GM21717 (cell line): ENCODE measurements around the gene MYO1B.

Source experiments
- ATAC-seq: cut with Tn5 transposase; IDR thresholded peaks from one replicate; pipeline ENCODE4 v1.9.1; 2021; ENCODE audit warnings: mild to moderate bottlenecking, moderate library complexity; ENCODE audit not compliant: unreplicated experiment

MYO1B gene

DNA sequence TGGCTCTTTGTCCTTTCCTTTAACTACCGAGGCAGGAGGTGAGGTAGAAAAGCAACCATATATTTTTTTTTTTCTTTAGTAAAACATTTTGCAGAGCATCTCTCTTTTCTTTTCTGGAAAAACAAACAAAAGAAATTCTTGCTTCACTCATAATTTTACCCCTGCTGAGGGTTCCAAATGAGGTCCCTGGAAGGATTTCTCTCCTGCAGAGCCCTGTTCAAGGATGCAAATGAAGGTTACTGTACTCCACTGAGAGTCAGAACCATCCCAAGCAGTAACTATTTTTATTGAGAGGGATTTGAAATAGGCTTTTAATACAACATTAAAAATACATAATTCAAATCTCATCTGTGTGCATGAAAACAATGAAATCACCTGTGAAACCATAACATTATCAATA is 19.5 kb upstream of the MYO1B start:
- no peak for ATAC-seq

DNA sequence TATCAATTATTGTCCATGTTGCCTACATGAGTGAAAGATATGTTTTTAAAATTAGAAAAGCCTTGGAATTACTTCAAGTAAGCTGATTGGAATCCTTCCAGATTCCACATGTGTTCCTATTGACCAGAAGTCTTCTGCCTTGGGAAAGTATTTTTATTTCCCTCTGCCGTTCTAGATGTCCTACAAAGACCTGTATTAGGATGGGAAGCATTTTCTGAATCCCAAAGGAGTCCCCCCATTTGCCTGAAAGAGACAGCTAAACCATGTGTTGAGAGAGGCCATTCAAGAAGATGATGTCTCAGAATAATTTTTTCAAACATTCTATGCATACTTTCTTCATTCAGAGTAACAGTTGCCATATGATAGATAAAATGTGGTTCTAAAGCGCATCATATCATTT is 19.0 kb upstream of the MYO1B start:
- no peak for ATAC-seq

DNA sequence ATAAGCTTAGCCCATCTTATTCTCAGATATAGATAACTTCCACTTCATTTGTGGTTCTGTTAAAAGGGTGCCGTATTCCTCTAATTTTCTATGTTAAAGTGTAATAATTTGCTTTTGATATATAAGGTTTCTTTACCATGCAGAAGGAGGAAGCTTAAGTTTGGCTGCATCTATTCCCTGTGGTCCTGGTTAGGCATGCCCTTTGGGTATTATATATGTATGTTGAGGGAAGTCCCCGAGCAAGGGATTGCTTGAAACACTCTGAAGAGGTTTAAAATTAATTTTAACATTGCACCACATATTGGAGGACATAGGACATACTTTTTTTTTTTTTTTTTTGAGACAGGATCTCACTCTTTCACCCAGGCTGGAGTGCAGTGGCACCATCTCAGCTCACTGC is 16.9 kb upstream of the MYO1B start:
- no peak for ATAC-seq

DNA sequence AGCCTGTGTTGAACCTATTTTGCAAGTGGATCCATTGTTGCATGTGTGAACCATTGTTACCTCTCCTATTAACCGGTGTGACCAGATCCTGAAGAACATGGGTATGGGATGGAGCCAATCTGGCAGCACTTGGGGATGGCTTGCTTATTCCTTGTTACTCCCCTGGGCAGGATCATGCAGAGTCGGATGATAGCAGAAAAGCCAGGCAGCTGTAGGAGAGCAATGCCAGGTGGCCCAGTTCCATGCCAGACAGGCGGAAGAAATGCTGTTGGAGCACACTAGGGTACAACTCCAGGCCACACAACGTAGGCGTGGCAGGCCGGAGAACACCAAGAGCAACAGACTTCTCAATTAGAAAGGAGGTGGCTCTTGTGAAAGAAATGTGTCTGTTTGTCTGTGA is 16.3 kb upstream of the MYO1B start:
- ATAC-seq, result no peak

DNA sequence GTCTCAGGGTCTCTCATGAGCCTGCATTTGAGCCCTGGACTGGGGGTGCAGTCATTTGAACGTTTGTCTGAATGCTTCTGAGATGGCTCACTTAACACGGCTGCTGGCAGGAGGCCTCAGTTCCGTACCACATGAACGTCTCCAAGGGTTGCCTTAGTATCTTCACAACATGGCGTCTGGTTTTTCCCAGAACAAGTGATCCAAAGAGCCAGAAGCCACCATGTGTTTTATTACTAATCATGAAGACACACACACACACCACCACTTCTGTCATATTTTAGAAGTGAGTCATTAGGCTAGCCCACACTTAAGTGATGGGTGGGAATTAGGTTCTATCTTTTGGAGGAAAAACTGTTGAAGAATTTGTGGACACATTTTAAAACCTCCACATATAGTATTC is 15.0 kb upstream of the MYO1B start:
- ATAC-seq, result no peak

DNA sequence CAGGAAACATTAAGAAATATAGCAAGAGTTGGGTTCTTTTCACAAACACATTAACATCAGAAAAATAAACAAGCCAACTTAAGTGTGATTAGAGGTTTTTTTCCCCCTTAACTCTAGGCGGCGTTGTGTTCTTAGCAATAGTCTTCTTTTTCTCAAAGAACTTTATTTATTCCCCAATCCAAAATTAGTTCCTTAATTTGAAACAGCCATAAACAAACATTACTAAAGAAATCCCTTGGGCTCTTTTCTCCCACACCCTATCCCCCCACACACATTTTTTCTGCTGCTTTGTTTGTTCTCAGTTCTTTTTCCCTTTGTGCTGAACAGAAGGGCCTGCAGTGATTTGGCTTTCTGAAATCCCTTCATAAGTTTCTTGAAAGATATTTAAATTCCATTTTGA is 13.2 kb upstream of the MYO1B start:
- no peak for ATAC-seq

DNA sequence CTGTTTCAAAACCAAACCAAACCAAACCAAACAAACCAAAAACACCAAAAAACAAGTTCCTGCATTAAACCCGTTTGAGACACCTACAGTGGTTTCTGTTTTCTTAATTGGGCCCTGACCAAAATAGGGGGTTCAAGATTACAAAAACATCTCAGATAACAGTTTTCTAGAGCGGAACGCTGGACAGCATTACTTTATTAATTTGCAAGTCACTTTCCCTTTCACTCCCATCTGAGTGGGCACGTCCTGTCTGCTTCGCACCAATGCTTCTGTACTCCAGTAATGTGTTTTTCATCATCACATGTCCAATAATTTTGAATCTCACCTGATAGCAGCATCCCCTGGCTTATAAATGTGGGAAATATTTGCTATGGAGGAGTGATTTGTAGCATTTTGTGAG is 11.7 kb upstream of the MYO1B start:
- ATAC-seq, result no peak

DNA sequence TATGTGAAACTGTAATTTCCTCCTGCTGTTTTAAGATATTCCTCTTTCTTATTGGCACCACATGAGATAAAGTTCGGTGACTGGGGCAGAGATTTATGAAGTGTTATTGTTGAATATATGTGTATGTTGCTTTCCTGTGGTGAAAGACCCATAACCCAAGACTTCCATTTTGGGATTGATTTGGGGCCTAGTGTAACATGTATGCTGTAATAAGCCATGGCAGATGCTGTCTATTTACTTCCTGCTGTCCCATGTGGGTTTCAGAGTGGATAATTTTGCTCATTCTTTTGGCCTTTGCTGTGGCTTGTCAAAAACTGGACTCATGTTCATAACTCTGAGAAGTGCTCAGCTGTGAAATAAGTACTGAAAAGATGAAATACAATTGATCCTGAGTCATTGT is 10.8 kb upstream of the MYO1B start:
- no peak for ATAC-seq

DNA sequence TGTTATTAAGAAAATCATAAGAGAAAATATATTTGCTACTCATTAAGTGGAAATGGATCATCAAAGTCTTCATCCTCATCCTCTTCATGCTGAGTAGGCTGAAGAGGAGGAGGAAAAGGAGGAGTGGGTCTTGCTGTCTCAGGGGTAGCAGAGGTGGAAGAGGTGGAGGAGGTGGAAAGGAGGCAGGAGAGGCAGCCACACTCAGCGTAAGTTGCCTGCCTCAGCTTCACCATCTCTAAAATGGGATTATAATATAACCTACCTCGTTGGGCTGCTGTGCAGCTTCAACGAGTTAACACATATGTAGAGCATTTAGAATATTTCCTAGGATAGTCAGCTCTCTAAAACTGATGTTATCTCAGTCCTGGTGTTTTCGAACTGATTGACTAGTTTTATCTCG is 4.3 kb upstream of the MYO1B start:
- ATAC-seq, result no peak

DNA sequence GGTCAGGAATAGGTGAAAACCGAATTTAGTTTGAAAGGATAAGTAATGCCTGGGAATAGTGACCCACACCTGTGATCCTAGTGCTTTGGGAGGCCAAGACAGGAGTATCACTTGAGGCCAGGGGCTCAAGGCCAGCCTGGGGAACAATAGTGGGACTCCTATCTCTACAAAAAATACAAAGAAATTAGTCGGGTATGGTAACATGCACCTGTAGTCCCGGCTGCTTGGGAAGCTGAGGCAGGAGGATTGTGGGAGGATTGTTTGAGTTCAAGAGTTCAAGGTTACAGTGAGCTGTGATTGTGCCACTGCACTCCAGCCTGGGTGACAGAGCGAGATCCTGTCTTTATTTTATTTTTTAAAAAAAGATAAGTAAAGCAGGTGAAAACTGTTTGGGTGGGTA is 3.8 kb upstream of the MYO1B start:
- no peak for ATAC-seq

DNA sequence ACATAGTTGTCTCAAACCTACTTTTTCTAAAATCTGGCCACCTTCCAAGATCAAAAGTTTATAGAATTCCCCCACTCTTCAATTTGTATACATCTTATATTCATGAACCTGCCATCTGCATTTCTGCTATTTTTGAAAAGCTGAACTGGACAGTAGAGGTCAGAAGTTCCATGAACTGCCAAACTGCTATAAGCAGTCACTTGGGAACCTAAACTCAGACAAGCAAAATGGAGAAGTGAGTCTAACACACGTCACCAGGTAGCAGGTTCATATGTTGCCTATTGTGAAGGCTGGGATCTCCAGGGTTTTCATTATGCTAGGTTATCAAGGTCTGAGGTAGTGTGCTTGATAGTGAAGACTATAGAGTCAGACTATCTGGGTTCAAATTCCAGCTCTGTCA is 2.0 kb upstream of the MYO1B start:
- ATAC-seq, result no peak

DNA sequence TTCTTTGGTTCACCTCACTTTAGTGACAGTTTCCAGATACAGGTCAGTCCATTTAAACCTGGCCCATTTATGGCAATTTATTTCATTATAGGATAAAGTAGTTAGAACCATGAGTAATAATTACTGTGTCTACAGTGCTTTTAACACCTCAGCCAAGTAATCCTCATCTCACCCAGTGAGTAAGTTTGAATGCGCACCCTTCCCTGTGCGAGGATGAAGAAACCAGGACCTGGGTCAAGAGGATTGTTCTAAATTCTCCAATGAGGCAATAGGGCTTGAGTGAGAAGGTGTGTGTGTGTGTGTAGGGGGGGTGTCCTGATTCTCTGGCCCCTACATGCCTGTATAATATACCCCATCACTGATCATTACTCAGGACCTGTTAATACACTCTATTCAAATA is 854 bp upstream of the MYO1B start:
- no peak for ATAC-seq

DNA sequence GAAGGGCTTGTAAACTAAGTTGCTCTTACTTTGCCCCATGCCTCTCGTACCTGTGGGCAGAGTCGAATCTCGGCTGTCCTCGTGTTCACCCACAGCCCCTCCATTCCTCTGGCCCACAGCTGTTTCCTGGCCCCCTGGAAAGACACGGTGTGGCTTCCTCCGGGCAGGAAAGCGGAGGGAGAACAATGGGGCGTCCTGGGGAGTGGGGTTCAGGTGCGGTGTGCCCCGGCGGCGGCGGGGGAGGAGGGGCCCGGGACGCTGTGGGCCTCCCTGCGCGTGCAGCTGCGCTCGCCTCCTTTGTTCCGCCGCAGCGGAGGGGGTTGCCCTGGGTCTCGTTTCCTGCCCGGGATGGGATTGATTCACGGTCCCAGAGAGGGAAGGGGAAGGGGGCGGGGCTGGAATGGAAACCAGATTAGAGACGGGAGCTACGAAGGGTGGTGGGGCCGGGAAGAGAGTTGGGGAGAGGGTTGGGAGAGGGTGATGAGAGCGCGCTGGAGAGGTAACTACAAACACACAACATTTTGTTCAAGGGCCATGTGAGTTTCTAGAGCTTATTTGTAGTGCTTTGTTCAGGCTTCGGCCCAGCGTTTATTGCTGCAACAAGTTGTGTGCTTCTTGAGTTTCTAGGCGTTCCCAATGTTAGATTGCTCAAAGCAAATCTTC is 796 bp downstream of the MYO1B start:
- peak; percentile 7 for ATAC-seq

DNA sequence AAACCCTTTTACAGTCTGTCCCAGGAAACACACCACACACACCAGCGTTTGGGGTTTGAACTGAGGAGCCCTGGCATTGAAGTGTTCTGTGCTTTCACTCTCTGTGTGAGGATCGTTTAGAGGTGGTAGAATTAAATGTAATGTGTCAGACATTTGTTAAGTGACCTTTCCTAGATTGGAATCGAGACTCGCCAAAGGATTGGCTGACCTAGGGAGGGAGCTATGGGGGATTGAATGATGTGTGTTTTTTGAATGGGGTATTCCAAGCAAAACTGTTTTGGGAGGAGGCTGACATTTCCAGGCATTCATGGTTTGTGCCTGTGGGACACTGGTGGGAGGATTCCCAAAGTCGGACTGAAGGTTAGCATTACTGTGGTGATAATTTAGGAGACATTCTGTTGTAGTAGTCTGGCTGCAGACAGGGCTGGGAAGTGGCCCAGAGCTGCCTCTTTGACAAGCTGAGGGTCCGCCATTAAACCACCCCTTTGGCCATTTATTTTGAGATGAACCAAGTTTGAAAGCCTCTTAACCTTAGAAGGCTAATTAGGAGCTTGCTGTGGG is 1.7 kb downstream of the MYO1B start:
- no peak for ATAC-seq

DNA sequence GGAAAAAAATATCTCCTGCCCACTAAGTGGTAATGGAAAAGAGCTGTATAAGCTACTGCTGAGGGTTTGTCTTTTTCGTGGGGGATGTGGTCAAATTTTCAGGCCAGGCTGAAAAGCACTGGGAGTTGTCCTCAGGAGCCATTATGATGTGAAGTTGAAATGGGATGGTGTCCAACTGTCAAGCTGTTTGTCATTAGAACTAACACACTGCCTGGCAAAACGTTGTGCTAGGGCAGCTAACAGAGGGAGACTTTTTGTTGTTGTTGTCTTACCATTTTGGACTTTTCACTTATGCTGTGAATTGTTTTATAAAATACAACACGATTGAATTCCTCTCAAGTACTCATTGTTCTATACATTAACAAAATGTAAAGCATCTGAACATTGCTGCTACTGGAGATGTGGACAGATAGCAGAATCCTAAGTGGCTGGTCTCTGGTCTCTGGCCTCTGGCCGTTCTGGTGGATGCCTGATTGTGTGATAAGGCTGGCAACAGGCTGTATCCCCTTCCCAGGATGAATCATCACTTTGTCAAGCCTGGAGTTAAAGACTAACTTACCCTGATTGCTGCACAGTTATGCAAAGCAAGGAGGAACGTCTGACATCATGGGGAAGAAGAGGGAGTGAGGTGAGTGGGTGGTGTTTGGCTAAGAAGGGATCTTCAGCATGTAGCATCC is 2.3 kb downstream of the MYO1B start:
- no peak for ATAC-seq

DNA sequence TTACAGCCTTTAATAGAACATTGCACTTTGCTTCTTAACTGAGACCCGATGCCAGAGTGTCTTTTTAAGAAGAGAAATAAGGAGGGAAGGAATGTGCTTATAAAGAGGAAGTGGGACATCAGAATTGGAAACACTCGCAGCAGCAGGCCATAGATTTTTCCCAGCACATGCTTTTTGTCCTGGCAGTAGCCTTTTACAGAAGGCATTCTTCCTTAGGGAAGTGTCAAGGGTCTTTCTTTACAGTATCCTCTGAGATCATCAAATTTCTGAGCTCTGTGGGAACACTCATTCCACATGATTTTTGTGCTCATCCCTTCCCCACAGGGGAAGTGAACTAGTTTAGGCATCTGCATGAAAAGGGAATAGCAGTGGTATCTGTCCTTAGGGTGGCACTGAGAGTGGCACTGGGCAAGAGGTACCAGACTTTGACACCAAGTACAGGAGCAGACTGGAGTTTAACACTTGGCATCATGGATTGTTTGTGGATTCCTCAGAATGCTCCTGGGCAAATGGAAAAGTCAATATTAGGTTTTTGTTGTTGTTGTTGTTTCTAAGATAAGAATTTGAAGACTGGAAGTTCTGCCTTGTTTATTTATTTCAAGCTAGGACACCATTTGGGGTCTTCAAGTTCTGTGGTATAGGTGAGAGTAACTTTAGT is 4.1 kb downstream of the MYO1B start:
- ATAC-seq, result no peak

DNA sequence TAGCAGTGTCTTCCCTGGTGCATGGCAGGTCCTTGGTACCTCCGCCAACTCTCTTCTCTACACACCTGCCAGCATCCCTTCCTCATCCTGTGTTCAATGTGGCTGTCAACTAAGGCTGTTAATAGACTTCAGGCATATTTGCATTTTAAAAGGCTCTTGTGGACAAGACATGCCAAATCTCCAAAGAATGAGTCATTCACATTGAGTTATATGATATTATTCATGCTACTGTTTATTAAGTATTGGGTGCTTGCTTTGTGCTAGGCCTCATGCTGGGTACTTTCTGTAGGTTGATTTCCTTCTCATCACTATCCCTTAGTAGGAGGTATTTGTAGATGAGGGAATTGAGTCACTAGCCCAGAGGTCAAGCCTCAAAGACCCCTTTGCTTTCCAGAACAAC is 5.2 kb downstream of the MYO1B start:
- no peak for ATAC-seq

DNA sequence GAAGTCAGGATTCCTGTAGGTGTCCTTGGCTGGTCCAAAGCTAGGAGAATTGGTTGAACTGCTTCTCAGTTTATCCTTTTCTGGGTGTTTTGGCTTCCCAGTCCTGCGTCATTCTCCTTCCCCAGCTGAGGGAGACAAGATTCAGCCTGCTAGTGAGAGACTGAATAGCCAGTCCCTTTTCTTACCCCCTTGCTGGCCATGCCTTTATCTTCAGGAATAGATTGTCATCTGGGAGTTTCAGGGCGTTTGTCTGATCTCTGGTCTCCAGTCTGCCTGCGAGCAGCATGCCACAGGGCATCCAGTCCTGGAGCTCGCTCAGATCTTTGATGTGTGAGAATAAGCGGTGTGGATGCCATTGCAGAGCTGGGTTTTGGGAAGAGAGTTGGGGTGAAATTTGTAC is 5.8 kb downstream of the MYO1B start:
- ATAC-seq, result no peak

DNA sequence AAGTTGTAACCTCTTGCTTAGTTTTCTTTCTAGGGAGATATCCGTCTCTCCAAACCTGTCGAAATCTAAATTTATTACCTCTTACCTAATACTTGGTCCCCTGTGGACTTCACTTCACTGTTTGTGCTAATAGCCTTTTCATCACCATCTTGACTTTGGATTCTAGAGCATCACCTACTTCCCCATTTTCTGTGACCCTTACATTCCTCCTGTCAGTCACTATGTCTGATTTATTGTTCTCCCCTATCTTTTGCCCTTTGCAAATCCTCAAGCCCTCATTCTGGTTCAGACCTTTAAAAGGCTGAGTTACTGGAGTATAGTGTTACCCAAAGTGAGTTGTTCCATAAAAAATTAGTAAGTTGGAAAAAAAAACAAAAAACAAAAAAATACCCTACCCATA is 7.5 kb downstream of the MYO1B start:
- no peak for ATAC-seq

DNA sequence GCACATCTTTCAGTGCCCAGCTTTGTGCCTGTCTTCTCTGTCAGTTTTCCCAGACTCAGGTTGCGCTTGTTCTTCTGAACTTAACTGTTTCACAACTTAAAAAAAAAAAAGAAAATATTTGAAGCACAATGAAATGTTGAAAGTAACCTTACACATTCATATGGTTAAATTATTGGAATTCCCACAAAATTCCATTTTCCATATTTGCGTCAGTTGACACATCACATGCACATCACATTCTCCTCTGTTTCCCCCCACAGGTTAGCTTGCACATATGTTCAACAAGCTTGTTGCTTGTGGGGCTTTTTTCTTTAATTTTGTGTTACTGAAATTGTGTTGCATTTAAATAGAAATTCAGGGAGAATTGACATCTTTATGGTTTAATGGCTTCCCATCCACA is 8.3 kb downstream of the MYO1B start:
- ATAC-seq, result no peak

DNA sequence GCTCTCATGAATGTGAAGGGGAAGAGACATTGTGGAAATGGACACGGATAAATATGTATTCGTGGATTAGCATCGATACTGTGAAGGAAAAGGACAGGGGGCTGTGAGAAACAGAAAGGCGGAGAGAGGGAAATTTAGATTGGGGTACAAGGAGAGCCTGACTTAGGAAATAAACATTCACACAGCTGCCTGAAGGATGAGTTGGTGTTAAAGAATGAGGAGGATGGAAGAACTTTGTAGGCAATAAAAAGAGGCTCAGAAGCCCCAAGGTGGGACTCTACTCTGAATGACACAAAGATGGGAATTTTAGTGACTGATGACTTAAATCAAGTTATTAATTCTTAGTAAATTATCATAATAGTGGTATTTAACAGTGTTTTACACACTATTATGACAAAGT is 10.1 kb downstream of the MYO1B start:
- no peak for ATAC-seq

DNA sequence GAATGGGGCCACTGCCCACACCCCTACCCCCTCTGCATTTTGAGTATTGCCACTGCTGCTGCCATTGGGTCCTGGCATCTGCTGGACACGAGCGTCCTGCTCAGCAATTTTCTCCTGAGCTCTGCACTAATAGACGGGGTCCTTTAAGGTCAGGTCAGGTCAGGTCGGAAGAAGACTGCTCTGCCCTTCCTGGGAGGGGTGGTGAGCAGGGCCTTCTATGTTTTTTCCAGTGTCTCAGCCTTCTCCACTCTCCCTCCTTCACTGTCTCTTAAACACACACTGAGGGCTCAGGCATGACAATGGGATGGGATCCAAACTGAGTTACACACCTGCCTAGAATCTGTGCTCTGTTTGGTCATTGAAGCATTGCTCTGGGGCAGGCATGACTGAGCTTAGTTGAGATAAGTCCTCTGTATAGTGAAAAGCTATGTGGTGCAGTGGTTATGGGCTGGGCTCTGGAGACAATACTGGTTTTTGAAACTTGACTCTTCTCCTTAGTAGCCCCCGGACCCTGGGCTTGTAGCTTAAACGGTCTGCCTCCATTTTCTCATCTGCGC is 10.6 kb downstream of the MYO1B start:
- no peak for ATAC-seq
